BE2C (cell line): Measurements from ENCODE around the gene CPT1B.

ENCODE experiments used
- DNase-seq: peaks from one replicate; pipeline ENCODE4 v3.0.0-alpha.2; 2020
- H3K27me3 ChIP-seq: fragments of 250-450 bp; sonication (Bioruptor Pico); 2 replicates; pipeline ENCODE4 v1.5.1; 2020; ENCODE audit warnings: mild to moderate bottlenecking
- H3K36me3 ChIP-seq: fragments of 250-450 bp; sonication (Bioruptor Pico); 2 replicates; pipeline ENCODE4 v1.5.1; 2020; ENCODE audit warnings: mild to moderate bottlenecking
- H3K4me1 ChIP-seq: fragments of 250-450 bp; sonication (Bioruptor Pico); 2 replicates; pipeline ENCODE4 v1.5.1; 2020
- H3K4me3 ChIP-seq: 2 replicates; pipeline ENCODE4 v1.5.1; 2011; ENCODE audit warnings: low read depth, low read length
- H3K9me3 ChIP-seq: fragments of 250-450 bp; sonication (Bioruptor Pico); 2 replicates; pipeline ENCODE4 v1.5.1; 2020
- CTCF ChIP-seq: IDR thresholded peaks from 2 replicates; pipeline ENCODE4 v1.5.1; 2012; ENCODE audit warnings: mild to moderate bottlenecking, low read depth, low read length

CPT1B gene

GRCh38 chr22:50579752-50580151 is 1.5 kb upstream of the CPT1B start:
- no peak for TF ChIP-seq CTCF
- H3K4me3 ChIP-seq: no peak overlapping the region
- H3K9me3 ChIP-seq: no peaks in the 10 kb centered on the region
- DNase-seq: no peak
- H3K36me3 ChIP-seq: 0 out of 2 replicates have a peak, but pooled peaks cover 3% of the 10 kb centered on the region
- no peaks in the 10 kb centered on the region for H3K4me1 ChIP-seq
- no peaks in the 10 kb centered on the region for H3K27me3 ChIP-seq

- no peak for DNase-seq
- no peaks in the 10 kb centered on the region for H3K4me1 ChIP-seq
- H3K4me3 ChIP-seq: no peak overlapping the region
- H3K9me3 ChIP-seq: no peaks in the 10 kb centered on the region
- 0 out of 2 replicates have a peak, but pooled peaks cover 3% of the 10 kb centered on the region for H3K36me3 ChIP-seq
- TF ChIP-seq CTCF: no peak
- H3K27me3 ChIP-seq: no peaks in the 10 kb centered on the region
These were observed 616 bp upstream of the CPT1B start for GRCh38 chr22:50578776-50579310.

GRCh38 chr22:50577697-50577986 is 585 bp downstream of the CPT1B start:
- H3K9me3 ChIP-seq: no peaks in the 10 kb centered on the region
- no peak for TF ChIP-seq CTCF
- no peaks in the 10 kb centered on the region for H3K27me3 ChIP-seq
- H3K36me3 ChIP-seq: 0 out of 2 replicates have a peak, but pooled peaks cover 3% of the 10 kb centered on the region
- H3K4me3 ChIP-seq: no peak overlapping the region
- no peak for DNase-seq
- no peaks in the 10 kb centered on the region for H3K4me1 ChIP-seq

- H3K4me1 ChIP-seq: no peaks in the 10 kb centered on the region
- DNase-seq: no peak
- no peak for TF ChIP-seq CTCF
- no peaks in the 10 kb centered on the region for H3K9me3 ChIP-seq
- H3K36me3 ChIP-seq: 0 out of 2 replicates have a peak, but pooled peaks cover 3% of the 10 kb centered on the region
- H3K27me3 ChIP-seq: no peaks in the 10 kb centered on the region
- H3K4me3 ChIP-seq: no peak overlapping the region
These were observed 1.2 kb downstream of the CPT1B start for GRCh38 chr22:50576806-50577696.

GRCh38 chr22:50576070-50576469 is 2.2 kb downstream of the CPT1B start:
- H3K4me1 ChIP-seq: no peaks in the 10 kb centered on the region
- no peak overlapping the region for H3K4me3 ChIP-seq
- H3K27me3 ChIP-seq: no peaks in the 10 kb centered on the region
- peaks cover 4% of the 10 kb centered on the region; the same call in 1 of the 2 replicates for H3K36me3 ChIP-seq
- TF ChIP-seq CTCF: peak; percentile 81
- no peaks in the 10 kb centered on the region for H3K9me3 ChIP-seq
- DNase-seq: peak; percentile 74

- TF ChIP-seq CTCF: no peak
- H3K4me1 ChIP-seq: no peaks in the 10 kb centered on the region
- H3K9me3 ChIP-seq: no peaks in the 10 kb centered on the region
- peaks cover 7% of the 10 kb centered on the region; the same call in 1 of the 2 replicates for H3K36me3 ChIP-seq
- H3K27me3 ChIP-seq: no peaks in the 10 kb centered on the region
- DNase-seq: no peak
- H3K4me3 ChIP-seq: no peak overlapping the region
These were observed 2.7 kb downstream of the CPT1B start for GRCh38 chr22:50575426-50575941.
